HG03095 (cell line): ENCODE results near the gene STMP1.
"Not testable (repeated sequence)": the region's sequence is repeated elsewhere in the genome, so short reads cannot be mapped to it uniquely, and the experiment has no call there.

Experiments used
- ATAC-seq: cut with Tn5 transposase; IDR thresholded peaks from one replicate; pipeline ENCODE4 v1.9.1; 2021; ENCODE audit warnings: moderate library complexity; ENCODE audit not compliant: unreplicated experiment

The STMP1 gene

GRCh38 chr7:135662373-135663114, at the start of gene STMP1:
TSS of gene STMP1 (plus strand) at chr7:135662514.
- ATAC-seq: peak; percentile 96

- ATAC-seq: no peak
Measured at GRCh38 chr7:135616136-135616535, 46.2 kb upstream of the STMP1 start.

- ATAC-seq: no peak
Measured at GRCh38 chr7:135617781-135618180, 44.5 kb upstream of the STMP1 start.

GRCh38 chr7:135618510-135618909, 43.8 kb upstream of the STMP1 start:
- no peak for ATAC-seq

GRCh38 chr7:135620447-135620846, 41.9 kb upstream of the STMP1 start:
- no peak for ATAC-seq

- ATAC-seq: no peak
Measured at GRCh38 chr7:135620980-135621850, 41.1 kb upstream of the STMP1 start.

- ATAC-seq: no peak
Measured at GRCh38 chr7:135634191-135634878, 28.0 kb upstream of the STMP1 start.

GRCh38 chr7:135639690-135640089, 22.6 kb upstream of the STMP1 start:
- ATAC-seq: not testable (repeated sequence)

GRCh38 chr7:135644154-135644553, 18.2 kb upstream of the STMP1 start:
- no peak for ATAC-seq

- ATAC-seq: no peak
Measured at GRCh38 chr7:135644729-135645128, 17.6 kb upstream of the STMP1 start.

GRCh38 chr7:135645296-135645904, 16.9 kb upstream of the STMP1 start:
- ATAC-seq: peak; percentile 53

GRCh38 chr7:135647755-135648154, 14.6 kb upstream of the STMP1 start:
- no peak for ATAC-seq

GRCh38 chr7:135648235-135648634, 14.1 kb upstream of the STMP1 start:
- no peak for ATAC-seq

GRCh38 chr7:135650831-135651573, 11.3 kb upstream of the STMP1 start:
- no peak for ATAC-seq

- no peak for ATAC-seq
Measured at GRCh38 chr7:135653340-135654080, 8.8 kb upstream of the STMP1 start.

GRCh38 chr7:135658564-135658963, 3.8 kb upstream of the STMP1 start:
- no peak for ATAC-seq

- ATAC-seq: no peak
Measured at GRCh38 chr7:135659159-135659846, 3.0 kb upstream of the STMP1 start.

GRCh38 chr7:135661311-135662122, 797 bp upstream of the STMP1 start:
- ATAC-seq: no peak

- no peak for ATAC-seq
Measured at GRCh38 chr7:135662123-135662372, 266 bp upstream of the STMP1 start.
